Measurements from ENCODE around the gene CD37.

Gene CD37

DNA sequence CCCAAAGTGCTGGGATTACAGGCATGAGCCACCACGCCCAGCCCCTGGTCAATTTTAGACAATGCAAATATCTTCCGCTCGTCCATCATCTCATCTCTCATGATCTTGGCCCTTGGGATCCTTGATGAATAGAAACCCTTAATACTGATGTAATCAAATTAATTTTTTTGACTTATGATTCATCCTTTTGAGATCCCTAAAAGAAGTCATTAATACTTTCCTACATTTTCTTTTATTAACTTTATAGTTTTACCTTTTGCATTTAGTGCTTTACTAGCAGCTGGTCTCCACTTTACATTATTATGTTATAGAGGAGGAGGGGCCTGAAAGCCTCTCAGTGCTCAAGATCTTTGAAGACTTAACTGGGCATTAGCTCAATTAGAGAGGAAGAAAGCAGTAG is 45.2 kb downstream of the CD37 start:
- TF ChIP-seq GLIS3 (CRISPR knock-in tag; IDR thresholded peaks at IDR 0.05) (no peak), ZFP3 (CRISPR knock-in tag; IDR thresholded peaks at IDR 0.05) (no peak), RARB (CRISPR knock-in tag; IDR thresholded peaks at IDR 0.05) (no peak), ZC3H10 (CRISPR knock-in tag; IDR thresholded peaks at IDR 0.05) (no peak), ZNF565 (CRISPR knock-in tag; conservative IDR thresholded peaks at IDR 0.05; ENCODE audit: low read depth) (no peak), ZNF70 (CRISPR knock-in tag; IDR thresholded peaks at IDR 0.05) (no peak), ARNTL (CRISPR knock-in tag; IDR thresholded peaks at IDR 0.05; ENCODE audit: borderline replicate concordance, low read depth) (no peak), ZFP30 (CRISPR knock-in tag; IDR thresholded peaks at IDR 0.05) (no peak), SNAI2 (CRISPR knock-in tag; IDR thresholded peaks at IDR 0.05) (no peak)
- TF ChIP-seq, protein P1, sequence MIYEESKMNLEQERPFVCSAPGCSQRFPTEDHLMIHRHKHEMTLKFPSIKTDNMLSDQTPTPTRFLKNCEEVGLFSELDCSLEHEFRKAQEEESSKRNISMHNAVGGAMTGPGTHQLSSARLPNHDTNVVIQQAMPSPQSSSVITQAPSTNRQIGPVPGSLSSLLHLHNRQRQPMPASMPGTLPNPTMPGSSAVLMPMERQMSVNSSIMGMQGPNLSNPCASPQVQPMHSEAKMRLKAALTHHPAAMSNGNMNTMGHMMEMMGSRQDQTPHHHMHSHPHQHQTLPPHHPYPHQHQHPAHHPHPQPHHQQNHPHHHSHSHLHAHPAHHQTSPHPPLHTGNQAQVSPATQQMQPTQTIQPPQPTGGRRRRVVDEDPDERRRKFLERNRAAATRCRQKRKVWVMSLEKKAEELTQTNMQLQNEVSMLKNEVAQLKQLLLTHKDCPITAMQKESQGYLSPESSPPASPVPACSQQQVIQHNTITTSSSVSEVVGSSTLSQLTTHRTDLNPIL (CRISPR knock-in tag; IDR thresholded peaks at IDR 0.05; ENCODE audit: low read depth), result no peak
- TF ChIP-seq, protein P2, sequence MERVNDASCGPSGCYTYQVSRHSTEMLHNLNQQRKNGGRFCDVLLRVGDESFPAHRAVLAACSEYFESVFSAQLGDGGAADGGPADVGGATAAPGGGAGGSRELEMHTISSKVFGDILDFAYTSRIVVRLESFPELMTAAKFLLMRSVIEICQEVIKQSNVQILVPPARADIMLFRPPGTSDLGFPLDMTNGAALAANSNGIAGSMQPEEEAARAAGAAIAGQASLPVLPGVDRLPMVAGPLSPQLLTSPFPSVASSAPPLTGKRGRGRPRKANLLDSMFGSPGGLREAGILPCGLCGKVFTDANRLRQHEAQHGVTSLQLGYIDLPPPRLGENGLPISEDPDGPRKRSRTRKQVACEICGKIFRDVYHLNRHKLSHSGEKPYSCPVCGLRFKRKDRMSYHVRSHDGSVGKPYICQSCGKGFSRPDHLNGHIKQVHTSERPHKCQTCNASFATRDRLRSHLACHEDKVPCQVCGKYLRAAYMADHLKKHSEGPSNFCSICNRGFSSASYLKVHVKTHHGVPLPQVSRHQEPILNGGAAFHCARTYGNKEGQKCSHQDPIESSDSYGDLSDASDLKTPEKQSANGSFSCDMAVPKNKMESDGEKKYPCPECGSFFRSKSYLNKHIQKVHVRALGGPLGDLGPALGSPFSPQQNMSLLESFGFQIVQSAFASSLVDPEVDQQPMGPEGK (CRISPR knock-in tag; IDR thresholded peaks at IDR 0.05; ENCODE audit: borderline replicate concordance), result no peak
- TF ChIP-seq, protein P3, sequence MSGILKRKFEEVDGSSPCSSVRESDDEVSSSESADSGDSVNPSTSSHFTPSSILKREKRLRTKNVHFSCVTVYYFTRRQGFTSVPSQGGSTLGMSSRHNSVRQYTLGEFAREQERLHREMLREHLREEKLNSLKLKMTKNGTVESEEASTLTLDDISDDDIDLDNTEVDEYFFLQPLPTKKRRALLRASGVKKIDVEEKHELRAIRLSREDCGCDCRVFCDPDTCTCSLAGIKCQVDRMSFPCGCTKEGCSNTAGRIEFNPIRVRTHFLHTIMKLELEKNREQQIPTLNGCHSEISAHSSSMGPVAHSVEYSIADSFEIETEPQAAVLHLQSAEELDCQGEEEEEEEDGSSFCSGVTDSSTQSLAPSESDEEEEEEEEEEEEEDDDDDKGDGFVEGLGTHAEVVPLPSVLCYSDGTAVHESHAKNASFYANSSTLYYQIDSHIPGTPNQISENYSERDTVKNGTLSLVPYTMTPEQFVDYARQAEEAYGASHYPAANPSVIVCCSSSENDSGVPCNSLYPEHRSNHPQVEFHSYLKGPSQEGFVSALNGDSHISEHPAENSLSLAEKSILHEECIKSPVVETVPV (CRISPR knock-in tag; IDR thresholded peaks at IDR 0.05), result no peak
- TF ChIP-seq, protein P4, sequence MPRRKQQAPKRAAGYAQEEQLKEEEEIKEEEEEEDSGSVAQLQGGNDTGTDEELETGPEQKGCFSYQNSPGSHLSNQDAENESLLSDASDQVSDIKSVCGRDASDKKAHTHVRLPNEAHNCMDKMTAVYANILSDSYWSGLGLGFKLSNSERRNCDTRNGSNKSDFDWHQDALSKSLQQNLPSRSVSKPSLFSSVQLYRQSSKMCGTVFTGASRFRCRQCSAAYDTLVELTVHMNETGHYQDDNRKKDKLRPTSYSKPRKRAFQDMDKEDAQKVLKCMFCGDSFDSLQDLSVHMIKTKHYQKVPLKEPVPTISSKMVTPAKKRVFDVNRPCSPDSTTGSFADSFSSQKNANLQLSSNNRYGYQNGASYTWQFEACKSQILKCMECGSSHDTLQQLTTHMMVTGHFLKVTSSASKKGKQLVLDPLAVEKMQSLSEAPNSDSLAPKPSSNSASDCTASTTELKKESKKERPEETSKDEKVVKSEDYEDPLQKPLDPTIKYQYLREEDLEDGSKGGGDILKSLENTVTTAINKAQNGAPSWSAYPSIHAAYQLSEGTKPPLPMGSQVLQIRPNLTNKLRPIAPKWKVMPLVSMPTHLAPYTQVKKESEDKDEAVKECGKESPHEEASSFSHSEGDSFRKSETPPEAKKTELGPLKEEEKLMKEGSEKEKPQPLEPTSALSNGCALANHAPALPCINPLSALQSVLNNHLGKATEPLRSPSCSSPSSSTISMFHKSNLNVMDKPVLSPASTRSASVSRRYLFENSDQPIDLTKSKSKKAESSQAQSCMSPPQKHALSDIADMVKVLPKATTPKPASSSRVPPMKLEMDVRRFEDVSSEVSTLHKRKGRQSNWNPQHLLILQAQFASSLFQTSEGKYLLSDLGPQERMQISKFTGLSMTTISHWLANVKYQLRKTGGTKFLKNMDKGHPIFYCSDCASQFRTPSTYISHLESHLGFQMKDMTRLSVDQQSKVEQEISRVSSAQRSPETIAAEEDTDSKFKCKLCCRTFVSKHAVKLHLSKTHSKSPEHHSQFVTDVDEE (CRISPR knock-in tag; IDR thresholded peaks at IDR 0.05), result no peak
- ATAC-seq, result no peak

DNA sequence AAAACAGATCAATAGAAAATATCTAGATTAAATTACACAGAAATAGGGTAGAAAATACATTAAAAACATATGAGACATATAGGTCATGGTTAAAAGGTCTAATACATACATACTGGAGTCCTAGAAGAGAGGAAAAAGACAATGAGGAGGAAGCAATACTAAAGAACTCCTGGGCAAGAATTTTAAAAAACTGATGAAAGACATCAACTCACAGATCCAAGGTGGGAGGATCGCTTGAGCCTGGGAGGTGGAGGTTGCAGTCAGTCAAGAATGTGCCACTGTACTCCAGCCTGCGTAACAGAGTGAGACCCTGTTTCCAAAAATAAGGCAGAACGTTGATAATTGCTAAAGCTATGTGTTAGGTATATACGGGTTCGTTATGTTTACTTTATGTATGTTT is 47.4 kb downstream of the CD37 start:
- TF ChIP-seq ISL1 (CRISPR knock-in tag; IDR thresholded peaks at IDR 0.05) (no peak), ZFP3 (CRISPR knock-in tag; IDR thresholded peaks at IDR 0.05) (no peak)
- TF ChIP-seq, protein P3 (CRISPR knock-in tag; IDR thresholded peaks at IDR 0.05), result no peak

DNA sequence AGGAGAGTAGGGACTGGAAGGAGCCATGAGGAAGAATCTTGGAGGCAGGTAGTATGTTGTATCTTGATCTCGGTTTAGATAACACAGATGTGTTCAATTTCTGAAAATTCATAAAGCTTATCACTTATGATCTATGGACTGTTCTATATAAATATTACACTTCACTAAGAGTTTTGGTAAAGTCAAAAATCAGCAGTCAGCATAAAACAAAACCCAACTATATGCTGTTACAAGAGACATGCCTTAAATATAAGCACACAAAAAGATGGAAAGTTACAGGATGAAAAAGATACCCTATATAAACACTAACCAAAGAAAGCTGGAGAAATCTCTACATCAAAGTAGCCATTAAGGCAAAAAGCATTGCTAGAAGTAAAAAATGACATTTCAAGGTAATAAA is 48.4 kb downstream of the CD37 start:
- TF ChIP-seq BACH2 (CRISPR knock-in tag; IDR thresholded peaks at IDR 0.05; ENCODE audit: borderline replicate concordance) (no peak), PPARA (CRISPR knock-in tag; IDR thresholded peaks at IDR 0.05; ENCODE audit: borderline replicate concordance) (no peak), ZNF8 (CRISPR knock-in tag; IDR thresholded peaks at IDR 0.05) (no peak), GLIS3 (CRISPR knock-in tag; IDR thresholded peaks at IDR 0.05) (no peak), OSR1 (CRISPR knock-in tag; IDR thresholded peaks at IDR 0.05) (no peak), TOX (CRISPR knock-in tag; IDR thresholded peaks at IDR 0.05; ENCODE audit: borderline replicate concordance) (no peak), ZFP30 (CRISPR knock-in tag; IDR thresholded peaks at IDR 0.05) (no peak), TCF4 (CRISPR knock-in tag; IDR thresholded peaks at IDR 0.05; ENCODE audit: borderline replicate concordance) (no peak), ESRRG (CRISPR knock-in tag; IDR thresholded peaks at IDR 0.05) (no peak)
- TF ChIP-seq, protein P3 (CRISPR knock-in tag; IDR thresholded peaks at IDR 0.05), result no peak
- TF ChIP-seq, protein P2 (CRISPR knock-in tag; IDR thresholded peaks at IDR 0.05; ENCODE audit: borderline replicate concordance), result no peak
- TF ChIP-seq, protein P1 (CRISPR knock-in tag; IDR thresholded peaks at IDR 0.05; ENCODE audit: low read depth), result no peak
- TF ChIP-seq, protein P4 (CRISPR knock-in tag; IDR thresholded peaks at IDR 0.05), result no peak
- no peak for ATAC-seq

More for the DNA sequence above, 47.4 kb downstream of the CD37 start:
- no peak for ATAC-seq

Measured in SK-N-SH treated with all-trans-retinoic acid at 6 μM for 48 hours (cell line).